Measurements from ENCODE around the gene NEU3. TPM values are rescaled to one million over a fixed set of nuclear protein-coding genes. Genes with fewer than 3 reads are reported as not detected.
"Not testable (repeated sequence)": the region's sequence is repeated elsewhere in the genome, so short reads cannot be mapped to it uniquely, and the experiment has no call there.

NEU3 gene
- total RNA-seq, 1 donor from 2014 or later = 10.8 TPM

DNA sequence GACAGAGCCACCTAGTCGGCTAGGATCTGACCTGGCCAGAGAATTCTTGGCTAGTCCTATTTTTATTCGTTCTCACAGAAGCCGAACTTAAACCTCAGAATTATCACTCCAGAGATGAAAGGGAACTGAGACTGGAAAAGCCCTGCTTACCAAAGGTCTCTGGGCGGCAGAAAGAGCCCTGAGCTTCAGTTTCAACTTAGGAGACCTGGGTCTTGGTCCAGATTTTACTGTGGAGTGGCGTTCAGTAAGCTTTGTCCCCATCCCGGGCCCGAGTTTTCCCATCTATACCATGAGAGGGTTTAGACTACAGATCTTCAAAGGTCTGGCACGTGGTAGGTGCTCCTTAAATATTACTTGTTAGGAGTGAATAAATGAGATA lies 516 bp downstream of the NEU3 start:
- no peak for DNase-seq (ENCODE audit: extremely low spot score, unreplicated experiment)
- peak overlapping the region; percentile 77 for H3K27ac Mint-ChIP-seq
- H3K27me3 Mint-ChIP-seq = no peaks in the 10 kb centered on the region
- TF ChIP-seq CTCF (conservative IDR thresholded peaks at IDR 0.05) = no peak
- peak overlapping the region; percentile 94 for H3K4me3 Mint-ChIP-seq
- H3K9me3 Mint-ChIP-seq = no peaks in the 10 kb centered on the region
- peaks cover 6% of the 10 kb centered on the region for H3K4me1 Mint-ChIP-seq (ENCODE audit: unreplicated experiment)
- peaks cover 5% of the 10 kb centered on the region for H3K36me3 Mint-ChIP-seq

DNA sequence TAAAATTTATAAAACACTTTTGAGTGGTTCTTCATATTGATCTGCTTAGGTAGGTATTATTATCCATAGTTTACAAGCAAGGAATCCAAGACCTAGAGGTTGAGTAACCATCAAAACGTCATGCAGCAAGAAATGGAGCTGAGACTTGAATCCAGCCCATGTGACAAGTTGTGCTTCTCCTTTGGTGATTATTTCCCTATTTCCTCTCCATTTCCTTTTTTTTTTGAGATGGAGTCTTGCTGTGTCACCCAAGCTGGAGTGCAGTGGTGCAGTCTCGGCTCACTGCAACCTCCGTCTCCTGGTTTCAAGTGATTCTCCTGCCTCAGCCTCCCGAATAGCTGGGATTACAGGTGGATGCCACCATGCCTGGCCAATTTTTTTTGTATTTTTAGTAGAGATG lies 1.4 kb downstream of the NEU3 start:
- not testable (repeated sequence) for H3K27me3 Mint-ChIP-seq; H3K36me3 Mint-ChIP-seq; DNase-seq (ENCODE audit: extremely low spot score, unreplicated experiment); H3K9me3 Mint-ChIP-seq; H3K27ac Mint-ChIP-seq; H3K4me1 Mint-ChIP-seq (ENCODE audit: unreplicated experiment)
- peak overlapping the region; percentile 52 for H3K4me3 Mint-ChIP-seq

- no peak for DNase-seq (ENCODE audit: extremely low spot score, unreplicated experiment)
- Mint-ChIP-seq H3K9me3 (no peaks in the 10 kb centered on the region), H3K27ac (no peak overlapping the region), H3K4me3 (no peak overlapping the region), H3K4me1 (ENCODE audit: unreplicated experiment) (peaks cover 6% of the 10 kb centered on the region), H3K27me3 (no peaks in the 10 kb centered on the region), H3K36me3 (peaks cover 5% of the 10 kb centered on the region)
- no peak for TF ChIP-seq CTCF (conservative IDR thresholded peaks at IDR 0.05)
These were observed 2.2 kb downstream of the NEU3 start for GRCh38 chr11:74990941-74991340.

DNA sequence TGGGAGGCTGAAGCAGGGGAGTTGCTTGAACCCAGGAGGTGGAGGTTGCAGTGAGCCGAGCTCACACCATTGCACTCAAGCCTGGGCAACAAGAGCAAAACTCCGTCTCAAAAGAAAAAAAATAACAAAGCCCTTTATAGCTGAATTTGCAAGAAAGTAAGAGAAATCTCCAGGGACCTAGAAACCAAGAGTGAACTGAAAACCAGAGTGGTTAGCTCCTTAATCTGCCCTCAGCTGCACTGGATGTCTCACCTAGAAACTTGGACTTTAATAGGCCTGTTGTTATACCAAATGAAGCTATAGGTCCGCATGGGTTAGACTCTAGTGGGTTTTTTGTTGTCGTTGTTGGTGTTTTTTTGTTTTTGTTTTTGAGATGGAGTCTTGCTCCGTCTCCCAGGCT lies 4.1 kb downstream of the NEU3 start:
- TF ChIP-seq CTCF (conservative IDR thresholded peaks at IDR 0.05) = no peak

DNA sequence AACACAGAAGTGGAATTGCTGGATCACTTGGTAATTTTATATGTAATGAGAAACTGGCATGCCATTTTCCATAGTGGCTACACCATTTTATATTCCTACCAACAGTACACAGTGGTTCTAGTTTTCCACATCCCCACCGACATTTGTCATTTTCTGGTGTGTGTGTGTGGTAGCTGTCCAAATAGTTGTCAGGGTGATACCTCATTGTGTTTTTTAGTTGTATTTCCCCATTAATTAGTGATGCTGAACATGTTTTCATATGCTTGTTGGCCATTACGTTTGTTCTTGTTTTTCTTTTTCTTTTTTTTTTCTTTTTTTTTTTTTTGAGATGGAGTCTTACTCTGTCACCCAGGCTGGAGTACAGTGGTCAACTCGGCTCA lies 12.2 kb downstream of the NEU3 start:
- TF ChIP-seq CTCF (conservative IDR thresholded peaks at IDR 0.05) = no peak
- H3K27ac Mint-ChIP-seq = no peak overlapping the region
- H3K4me1 Mint-ChIP-seq (ENCODE audit: unreplicated experiment) = no peaks in the 10 kb centered on the region
- H3K27me3 Mint-ChIP-seq = no peaks in the 10 kb centered on the region
- no peaks in the 10 kb centered on the region for H3K9me3 Mint-ChIP-seq
- no peak for DNase-seq (ENCODE audit: extremely low spot score, unreplicated experiment)
- H3K4me3 Mint-ChIP-seq = no peak overlapping the region
- H3K36me3 Mint-ChIP-seq = peaks cover 4% of the 10 kb centered on the region

More for the DNA sequence above, 4.1 kb downstream of the NEU3 start:
- no peak overlapping the region for H3K27ac Mint-ChIP-seq
- no peak for DNase-seq (ENCODE audit: extremely low spot score, unreplicated experiment)
- H3K4me1 Mint-ChIP-seq (ENCODE audit: unreplicated experiment) = peaks cover 6% of the 10 kb centered on the region
- H3K9me3 Mint-ChIP-seq = no peaks in the 10 kb centered on the region
- H3K4me3 Mint-ChIP-seq = no peak overlapping the region
- peaks cover 5% of the 10 kb centered on the region for H3K36me3 Mint-ChIP-seq
- no peaks in the 10 kb centered on the region for H3K27me3 Mint-ChIP-seq

DNA sequence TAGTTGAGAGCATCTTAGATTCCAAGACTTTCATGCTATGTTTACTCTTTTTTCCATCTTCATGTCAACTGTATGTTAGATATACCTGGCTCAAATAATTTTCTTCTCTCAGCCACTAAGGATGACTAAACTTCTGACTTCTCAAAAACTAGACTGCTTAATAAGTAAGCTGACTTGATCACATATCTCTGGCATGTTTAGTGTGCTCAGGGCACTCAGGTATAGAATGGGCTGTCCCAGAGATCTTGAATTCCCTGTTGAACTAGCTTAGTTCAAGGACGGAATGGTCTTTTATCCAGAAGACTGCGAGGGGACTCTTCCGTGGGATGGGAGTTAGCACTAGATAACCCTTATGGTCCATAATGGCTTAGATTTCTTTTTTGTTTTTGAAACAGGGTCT lies 13.0 kb downstream of the NEU3 start:
- H3K9me3 Mint-ChIP-seq = no peaks in the 10 kb centered on the region
- H3K27ac Mint-ChIP-seq = no peak overlapping the region
- no peak overlapping the region for H3K4me3 Mint-ChIP-seq
- H3K4me1 Mint-ChIP-seq (ENCODE audit: unreplicated experiment) = no peaks in the 10 kb centered on the region
- no peak for DNase-seq (ENCODE audit: extremely low spot score, unreplicated experiment)
- peaks cover 4% of the 10 kb centered on the region for H3K36me3 Mint-ChIP-seq
- no peaks in the 10 kb centered on the region for H3K27me3 Mint-ChIP-seq
- TF ChIP-seq CTCF (conservative IDR thresholded peaks at IDR 0.05) = no peak
